ENCODE data around the gene SLC4A5. TPM values are rescaled to one million over a fixed set of nuclear protein-coding genes. Genes with fewer than 3 reads are reported as not detected.

Gene SLC4A5
- total RNA-seq, result 1 to 10 TPM in 2 of 4 donors, under 1 TPM in 2; 0.62 to 2.3 (median 1.2) TPM

GRCh38 chr2:74343316-74343715 lies at the start of gene SLC4A5:
Gene SLC4A5 (minus strand): TSS chr2:74343416. CDS start chr2:74315023, 28,393 bp downstream.
- TF ChIP-seq POLR2A (IDR thresholded peaks at IDR 0.05), result no peak
- DNase-seq, result no peak
- H3K4me3 ChIP-seq, result no peak within 1 kb of the TSS
- no peaks in the 10 kb centered on the region for H3K9me3 ChIP-seq
- intact Hi-C loops (cut with DNase I), result no loop called here
- no peaks in the 10 kb centered on the region for H3K4me1 ChIP-seq
- H3K27ac ChIP-seq, result no peak within 1 kb of the TSS
- no peaks in the 10 kb centered on the region for H3K36me3 ChIP-seq
- WGBS, 2 donors, result 64 to 69% methylated on average over 2 of the region's 2 CpGs
- H3K27me3 ChIP-seq, result no peaks in the 10 kb centered on the region

- no peaks in the 10 kb centered on the region for H3K9me3 ChIP-seq
- H3K36me3 ChIP-seq, result no peaks in the 10 kb centered on the region
- intact Hi-C loops (cut with DNase I), result no loop called here
- H3K4me3 ChIP-seq, result peak overlapping the region in 3 of 4 donors; percentile 78 to 98 (median 95)
- H3K27ac ChIP-seq, result no peak overlapping the region
- DNase-seq, result no peak
- 68 to 75% methylated on average over 13 of the region's 13 CpGs for WGBS, 2 donors
- no peak for TF ChIP-seq CTCF (IDR thresholded peaks at IDR 0.05)
- TF ChIP-seq POLR2A (IDR thresholded peaks at IDR 0.05), result no peak
- H3K4me1 ChIP-seq, result peaks cover 0 to 45% (median 27%) of the 10 kb centered on the region in 3 donors
- H3K27me3 ChIP-seq, result no peaks in the 10 kb centered on the region
Observed at GRCh38 chr2:74392449-74392743, 49.2 kb upstream of the SLC4A5 start.

- intact Hi-C loops (cut with DNase I), result no loop called here
- WGBS, 2 donors, result 2% methylated on average over 15 to 17 of the region's 62 CpGs
- peak; percentile 63 for DNase-seq
Observed at GRCh38 chr2:74391580-74392448, 48.6 kb upstream of the SLC4A5 start.

GRCh38 chr2:74391209-74391579 lies 48.0 kb upstream of the SLC4A5 start:
- peaks cover 0 to 52% (median 27%) of the 10 kb centered on the region in 3 donors for H3K4me1 ChIP-seq
- H3K27ac ChIP-seq, result peak overlapping the region; percentile 94 to 97 (median 95)
- H3K9me3 ChIP-seq, result no peaks in the 10 kb centered on the region
- H3K4me3 ChIP-seq, result peak overlapping the region; percentile 78 to 100 (median 96)
- no peaks in the 10 kb centered on the region for H3K27me3 ChIP-seq
- intact Hi-C loops (cut with DNase I), result no loop called here
- 0% methylated on average over 3 to 5 of the region's 11 CpGs for WGBS, 2 donors
- no peak for DNase-seq
- TF ChIP-seq CTCF (IDR thresholded peaks at IDR 0.05) (no peak), POLR2A (IDR thresholded peaks at IDR 0.05) (no peak)
- no peaks in the 10 kb centered on the region for H3K36me3 ChIP-seq

More at GRCh38 chr2:74391580-74392448, 48.6 kb upstream of the SLC4A5 start:
- Histone ChIP-seq H3K4me1 (peaks cover 0 to 51% (median 27%) of the 10 kb centered on the region in 3 donors), H3K9me3 (no peaks in the 10 kb centered on the region), H3K27me3 (no peaks in the 10 kb centered on the region), H3K4me3 (peak overlapping the region; percentile 78 to 100 (median 96)), H3K36me3 (no peaks in the 10 kb centered on the region), H3K27ac (peak overlapping the region; percentile 94 to 97 (median 95))
- TF ChIP-seq POLR2A (IDR thresholded peaks at IDR 0.05), result no peak
- TF ChIP-seq CTCF (IDR thresholded peaks at IDR 0.05), result peak; percentile 95 to 98 (median 96)

- 68 to 69% methylated on average over 5 of the region's 5 CpGs for WGBS, 2 donors
- DNase-seq, result no peak
- Histone ChIP-seq H3K4me3 (peak overlapping the region; percentile 78 to 100 (median 96)), H3K4me1 (peaks cover 0 to 52% (median 27%) of the 10 kb centered on the region in 3 donors), H3K27me3 (no peaks in the 10 kb centered on the region), H3K27ac (no peak overlapping the region), H3K9me3 (no peaks in the 10 kb centered on the region), H3K36me3 (peaks cover 0 to under 1% (median 0%) of the 10 kb centered on the region in 3 donors)
- TF ChIP-seq CTCF (IDR thresholded peaks at IDR 0.05) (no peak), POLR2A (IDR thresholded peaks at IDR 0.05) (no peak)
- intact Hi-C loops (cut with DNase I), result no loop called here
Observed at GRCh38 chr2:74390606-74391005, 47.4 kb upstream of the SLC4A5 start.

Measured in esophagus squamous epithelium (tissue), 5 donors.